Bronchial epithelial cell (primary cell): Measurements from ENCODE around the gene INPPL1. TPM values are rescaled to one million over a fixed set of nuclear protein-coding genes. Genes with fewer than 3 reads are reported as not detected.
"Not testable (repeated sequence)": the region's sequence is repeated elsewhere in the genome, so short reads cannot be mapped to it uniquely, and the experiment has no call there.

ENCODE experiments used
- DNase-seq: peaks from one replicate; pipeline ENCODE4 v3.0.0-alpha.2; 2010; ENCODE audit warnings: low read depth
- FAIRE-seq: peaks from 2 replicates; lab custom pipeline; 2011; peaks lifted over from hg19 to GRCh38; lab: Jason Lieb, UNC
- H3K27me3 ChIP-seq: 2 replicates; pipeline ENCODE4 v1.5.1; 2011; ENCODE audit warnings: low read length; ENCODE audit not compliant: control insufficient read depth, insufficient read depth
- H3K36me3 ChIP-seq: 2 replicates; pipeline ENCODE4 v1.5.1; 2011; ENCODE audit warnings: low read length; ENCODE audit not compliant: control insufficient read depth, insufficient read depth
- H3K4me3 ChIP-seq: 2 replicates; pipeline ENCODE4 v1.5.1; 2011; ENCODE audit warnings: mild to moderate bottlenecking, low read depth, low read length, control low read depth
- CTCF ChIP-seq: IDR thresholded peaks from 2 replicates; pipeline ENCODE4 v1.5.1; 2011; ENCODE audit warnings: mild to moderate bottlenecking, moderate library complexity, low read length, control low read depth, inconsistent platforms; ENCODE audit not compliant: insufficient read depth, severe bottlenecking
- total RNA-seq: library from RNA; depleted of rRNA; stranded (reverse); fragments of >200 nt; gene quantifications from 2 replicates; pipeline ENCODE4 v1.2.1, GENCODE V29; 2014

Gene INPPL1
- total RNA-seq, 1 donor from 2014 or later = 12.6 TPM

GRCh38 chr11:72181553-72181958, 43.0 kb upstream of the INPPL1 start:
- peak; percentile 98 for FAIRE-seq
- H3K4me3 ChIP-seq, H3K27me3 ChIP-seq, H3K36me3 ChIP-seq: not testable (repeated sequence)
- peak; percentile 40 for DNase-seq
- TF ChIP-seq CTCF = peak; percentile 59

- TF ChIP-seq CTCF = no peak
- Histone ChIP-seq H3K4me3 (no peak overlapping the region), H3K27me3 (no peaks in the 10 kb centered on the region), H3K36me3 (no peaks in the 10 kb centered on the region)
- DNase-seq (no peak), FAIRE-seq (no peak)
These were observed 36.3 kb upstream of the INPPL1 start for GRCh38 chr11:72188267-72188666.

- H3K4me3 ChIP-seq = no peak overlapping the region
- no peak for DNase-seq
- no peak for TF ChIP-seq CTCF
- no peaks in the 10 kb centered on the region for H3K36me3 ChIP-seq
- no peak for FAIRE-seq
- no peaks in the 10 kb centered on the region for H3K27me3 ChIP-seq
These were observed 34.9 kb upstream of the INPPL1 start for GRCh38 chr11:72189455-72190250.

GRCh38 chr11:72190631-72191071, 33.9 kb upstream of the INPPL1 start:
- no peak for FAIRE-seq
- no peak for DNase-seq
- H3K4me3 ChIP-seq = no peak overlapping the region
- H3K27me3 ChIP-seq = no peaks in the 10 kb centered on the region
- TF ChIP-seq CTCF = no peak
- no peaks in the 10 kb centered on the region for H3K36me3 ChIP-seq

GRCh38 chr11:72191961-72192381, 32.6 kb upstream of the INPPL1 start, which contains the start of gene FOLR1:
FOLR1 (plus strand) TSS chr11:72192140; CDS start chr11:72192174, 34 bp downstream.
- Histone ChIP-seq H3K27me3 (no peaks in the 10 kb centered on the region), H3K4me3 (no peak within 1 kb of the TSS), H3K36me3 (no peaks in the 10 kb centered on the region)
- no peak for TF ChIP-seq CTCF
- peak; percentile 40 for DNase-seq
- no peak for FAIRE-seq
